ENCODE results near the gene KRT7.
A peak's percentile ranks its signal among the peaks of the same experiment; 100 is the strongest.

The KRT7 gene

DNA sequence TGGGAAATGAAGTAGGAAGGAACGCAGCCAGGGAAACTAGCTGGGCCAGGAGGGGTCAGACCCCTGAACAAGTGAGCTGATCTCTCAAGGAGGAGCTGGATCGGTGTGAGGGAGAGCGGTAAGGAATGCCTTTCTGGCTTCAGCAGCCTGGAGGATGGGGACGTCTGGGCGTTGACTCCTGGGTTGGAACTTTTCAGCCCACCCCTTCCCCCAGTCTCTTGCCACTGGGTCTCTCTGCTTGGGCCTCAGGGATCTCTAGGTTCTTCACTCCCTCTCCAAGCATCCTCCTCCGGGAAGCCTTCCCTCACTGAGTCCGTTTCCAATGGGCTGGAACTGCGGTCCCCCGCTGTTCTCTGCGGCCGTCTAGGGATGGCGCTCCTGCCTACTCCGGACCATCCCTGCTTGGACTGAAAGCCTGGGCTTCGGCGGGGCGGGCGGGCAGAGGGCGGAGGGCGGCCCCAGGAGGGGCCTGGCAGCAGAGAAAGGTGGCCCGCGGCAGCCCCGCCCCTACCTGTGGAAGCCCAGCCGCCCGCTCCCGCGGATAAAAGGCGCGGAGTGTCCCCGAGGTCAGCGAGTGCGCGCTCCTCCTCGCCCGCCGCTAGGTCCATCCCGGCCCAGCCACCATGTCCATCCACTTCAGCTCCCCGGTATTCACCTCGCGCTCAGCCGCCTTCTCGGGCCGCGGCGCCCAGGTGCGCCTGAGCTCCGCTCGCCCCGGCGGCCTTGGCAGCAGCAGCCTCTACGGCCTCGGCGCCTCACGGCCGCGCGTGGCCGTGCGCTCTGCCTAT lies at the start of gene KRT7:
Gene KRT7 (plus strand): TSS at position 570 of the 788 bp plus-strand sequence. CDS start 54 bp downstream, at position 624.
- DNase-seq (ENCODE audit: low read depth, low spot score) = no peak

DNA sequence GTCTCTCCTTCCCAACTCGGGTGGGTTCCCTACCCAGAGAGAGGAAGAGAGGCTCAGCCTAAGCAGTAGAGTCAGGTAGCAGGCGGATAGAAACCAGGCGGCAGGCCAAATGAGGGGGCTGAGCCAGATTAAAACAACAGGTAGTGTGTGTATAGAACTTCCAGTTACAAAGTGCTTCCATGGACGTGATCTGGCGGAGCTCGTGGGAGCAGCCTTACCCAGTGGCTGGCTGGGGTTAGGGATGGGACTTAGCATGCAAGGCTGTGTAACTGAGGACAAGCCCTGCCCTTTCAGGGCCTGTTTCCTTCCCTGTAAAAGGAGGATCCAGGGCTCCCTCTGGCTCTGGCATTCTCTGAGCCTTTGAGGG lies 49.5 kb upstream of the KRT7 start:
- no peak for DNase-seq (ENCODE audit: low read depth, low spot score)

- no peak for DNase-seq (ENCODE audit: low read depth, low spot score)
These were observed 49.1 kb upstream of the KRT7 start for GRCh38 chr12:52183971-52184370.

GRCh38 chr12:52184813-52185212 lies 48.2 kb upstream of the KRT7 start:
- DNase-seq (ENCODE audit: low read depth, low spot score) = no peak

DNA sequence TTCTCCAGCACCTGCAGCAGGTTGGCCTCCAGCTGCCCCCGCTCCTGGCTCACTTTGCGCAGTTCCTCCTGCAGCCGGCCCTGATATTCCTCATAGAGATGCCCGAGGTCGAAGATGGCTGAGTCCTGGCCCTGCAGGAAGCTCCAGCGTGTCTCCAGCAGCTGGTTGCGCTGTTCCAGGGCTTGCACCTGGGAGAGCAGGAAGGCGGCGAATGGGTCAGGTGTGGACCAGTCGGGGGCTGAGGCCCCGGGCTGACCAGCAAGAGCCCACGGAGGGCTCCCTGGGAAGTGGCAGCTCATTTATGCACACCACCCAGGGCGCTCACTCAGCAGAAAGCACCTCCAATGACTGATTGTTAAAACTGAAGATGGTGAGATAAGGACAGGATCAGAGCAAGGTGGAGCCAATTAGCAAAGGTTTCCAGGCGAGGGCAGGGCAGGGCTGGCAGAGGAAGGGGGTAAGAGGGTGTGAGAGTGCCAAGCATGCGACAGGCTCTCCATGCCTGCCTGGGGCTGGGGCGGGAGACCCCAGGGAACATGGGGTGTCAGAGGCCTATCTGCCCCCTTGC lies 47.6 kb upstream of the KRT7 start:
- DNase-seq (ENCODE audit: low read depth, low spot score) = no peak

- DNase-seq (ENCODE audit: low read depth, low spot score) = no peak
These were observed 46.8 kb upstream of the KRT7 start for GRCh38 chr12:52186118-52186840.

DNA sequence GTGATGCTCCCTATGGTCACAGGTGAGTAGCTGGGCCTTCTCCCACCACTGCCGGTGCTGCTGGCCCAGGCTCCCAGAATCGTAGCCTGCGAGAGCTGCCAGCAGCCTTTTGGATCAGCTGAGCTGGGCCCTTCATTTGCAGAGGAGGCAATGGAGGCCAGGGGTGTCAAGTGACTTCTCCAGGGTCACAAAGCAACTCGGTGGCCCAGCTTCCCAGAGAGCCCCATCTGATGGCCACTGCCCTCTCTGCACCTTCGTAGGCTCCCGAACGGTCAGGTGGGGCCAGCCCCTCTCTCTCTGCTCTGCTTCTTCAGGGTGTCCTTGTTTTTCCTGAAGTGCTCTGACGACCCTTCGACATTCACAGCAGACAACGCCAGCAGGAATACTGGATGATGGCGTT lies 45.8 kb upstream of the KRT7 start:
- DNase-seq (ENCODE audit: low read depth, low spot score) = no peak

GRCh38 chr12:52187640-52188039 lies 45.4 kb upstream of the KRT7 start:
- no peak for DNase-seq (ENCODE audit: low read depth, low spot score)

DNA sequence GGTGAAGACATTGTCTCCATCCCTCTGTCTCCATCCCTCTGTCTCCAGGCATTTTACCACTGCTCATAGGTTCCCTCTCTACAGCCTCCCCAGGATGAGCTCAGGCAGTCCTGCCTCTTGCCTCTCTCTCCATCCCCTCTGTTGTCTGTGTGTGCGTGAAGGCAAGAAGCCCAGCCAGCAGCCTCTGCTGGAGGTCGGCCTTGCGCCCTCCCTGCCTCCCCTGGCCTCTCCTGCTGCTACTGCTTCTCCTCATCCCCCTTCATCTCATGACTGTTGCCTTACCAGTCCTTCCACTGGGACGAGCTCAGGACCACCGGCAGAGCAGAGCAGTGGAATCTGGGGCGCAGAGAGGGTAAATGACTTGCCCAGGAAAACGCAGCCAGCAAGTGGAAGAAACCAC lies 44.4 kb upstream of the KRT7 start:
- DNase-seq (ENCODE audit: low read depth, low spot score) = no peak

DNA sequence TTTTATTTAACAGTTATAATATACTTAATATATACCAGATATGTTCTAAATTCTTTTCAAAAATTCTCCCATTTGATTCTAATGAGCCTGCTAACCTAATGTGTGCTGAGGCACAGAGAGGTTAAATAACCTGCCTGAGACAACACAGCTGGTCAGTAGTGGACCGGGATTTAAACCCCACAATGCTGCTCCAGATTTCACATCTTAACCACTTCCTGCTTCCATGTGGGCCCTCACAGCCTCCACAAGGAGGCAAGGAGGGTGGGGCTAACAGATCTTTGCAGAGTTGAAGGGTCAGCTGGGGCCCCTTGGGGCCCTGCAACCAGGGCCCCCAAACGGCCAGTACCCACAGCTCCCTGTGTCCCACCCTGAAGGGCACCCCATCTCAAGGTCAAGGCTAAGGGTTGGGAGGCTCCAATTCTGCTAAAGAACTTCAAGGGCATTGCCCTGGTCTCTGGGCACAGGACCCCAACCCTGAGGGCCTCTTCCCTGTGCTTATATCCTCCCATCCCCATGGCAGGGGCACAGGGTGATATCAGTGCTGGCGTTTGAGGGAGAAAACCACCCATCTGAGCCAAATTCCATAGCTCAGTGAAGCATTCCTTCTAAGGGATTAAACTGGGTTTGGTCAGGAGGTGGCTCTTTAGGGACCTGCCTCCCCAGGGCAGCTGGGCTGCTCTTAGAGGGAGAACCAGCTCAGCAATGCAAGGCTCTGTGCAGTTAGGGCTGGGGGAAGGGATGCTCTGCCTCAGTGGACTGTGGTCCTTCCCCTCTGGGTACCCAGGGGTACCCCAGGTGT lies 43.5 kb upstream of the KRT7 start:
- no peak for DNase-seq (ENCODE audit: low read depth, low spot score)

- no peak for DNase-seq (ENCODE audit: low read depth, low spot score)
These were observed 41.9 kb upstream of the KRT7 start for GRCh38 chr12:52190860-52191729.

- DNase-seq (ENCODE audit: low read depth, low spot score) = peak; percentile 92
These were observed 40.9 kb upstream of the KRT7 start, which contains the start of gene KRT80 for GRCh38 chr12:52191841-52192791. Gene KRT80 (minus strand): TSS chr12:52192014. CDS start chr12:52191902, 112 bp downstream.

DNA sequence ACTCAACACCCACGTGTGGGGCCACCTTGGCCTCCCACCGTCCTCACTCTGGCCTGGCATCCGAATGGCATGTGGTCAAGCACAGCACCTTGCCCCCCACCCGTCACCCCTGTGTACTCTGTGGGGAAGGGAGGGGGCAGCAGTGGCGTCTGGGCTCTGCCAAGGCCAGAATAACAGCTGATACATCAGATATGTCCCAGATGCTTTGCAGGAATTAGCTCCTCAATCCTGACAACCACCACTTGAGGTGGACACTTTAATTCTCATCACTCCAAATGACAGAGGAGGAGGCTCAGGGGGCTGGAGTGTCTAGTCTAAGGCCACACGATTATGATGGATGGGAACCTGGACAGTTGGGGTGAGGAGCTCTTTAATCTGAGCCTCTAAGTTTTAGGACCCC lies 39.5 kb upstream of the KRT7 start:
- DNase-seq (ENCODE audit: low read depth, low spot score) = no peak

DNA sequence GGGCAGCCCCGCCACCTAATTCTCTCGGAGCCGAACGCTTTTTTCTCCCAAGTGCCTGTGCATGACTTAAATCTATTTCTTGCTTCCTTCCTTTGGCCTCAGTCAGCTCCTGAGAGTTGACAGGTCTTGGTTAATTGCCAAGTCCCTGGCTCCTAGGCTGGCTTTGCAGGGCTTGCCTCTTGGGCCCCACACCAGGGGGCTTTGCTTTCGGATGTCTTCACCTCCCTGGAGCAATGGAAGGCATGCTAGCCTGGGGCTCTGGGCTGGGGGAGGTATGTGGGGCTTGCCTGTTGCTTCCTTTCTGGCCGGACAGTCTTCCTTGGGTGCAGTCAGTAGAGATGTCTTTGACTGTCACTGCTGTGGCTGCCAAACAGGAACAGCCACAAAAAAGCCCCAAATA lies 39.1 kb upstream of the KRT7 start:
- DNase-seq (ENCODE audit: low read depth, low spot score) = no peak

GRCh38 chr12:52195065-52195730 lies 37.8 kb upstream of the KRT7 start:
- no peak for DNase-seq (ENCODE audit: low read depth, low spot score)

GRCh38 chr12:52197371-52198231 lies 35.4 kb upstream of the KRT7 start:
- DNase-seq (ENCODE audit: low read depth, low spot score) = no peak

DNA sequence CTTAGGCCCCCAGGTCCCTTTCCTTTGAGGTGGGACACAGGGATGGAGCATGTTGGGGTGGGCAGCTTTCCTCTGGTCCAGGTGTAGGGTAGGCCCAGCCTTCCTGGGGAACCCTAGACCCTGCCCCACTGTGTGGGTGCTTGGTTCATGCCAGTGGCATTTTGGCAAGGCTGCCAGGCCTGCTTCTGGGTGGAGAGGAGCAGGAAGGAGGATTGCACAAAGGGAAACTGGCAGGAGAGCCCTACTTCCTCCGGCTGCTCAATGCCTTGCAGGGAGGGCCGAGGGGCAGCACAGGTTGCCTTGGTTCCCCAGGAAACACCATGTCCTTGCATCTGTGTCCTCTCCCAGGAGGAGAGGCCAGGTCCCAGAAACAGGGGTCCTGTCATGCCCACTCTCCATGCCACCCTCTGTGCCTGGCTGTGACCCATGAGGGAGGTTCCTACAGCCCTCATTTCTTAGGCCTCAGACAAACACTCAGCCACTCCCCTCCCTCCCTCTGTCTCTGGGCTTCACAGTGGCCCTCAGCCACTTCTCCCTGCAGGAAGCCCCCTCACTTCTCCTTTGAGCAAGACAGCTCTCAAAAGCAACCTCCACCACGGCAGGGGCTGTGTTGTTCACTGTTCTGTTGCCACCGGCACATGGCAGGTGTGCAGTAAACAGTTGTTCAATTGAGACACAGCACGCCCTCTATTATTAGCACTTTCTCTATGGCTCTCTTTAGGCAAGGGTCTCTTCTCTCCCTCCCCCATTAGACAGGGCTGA lies 34.4 kb upstream of the KRT7 start:
- DNase-seq (ENCODE audit: low read depth, low spot score) = no peak
